Activated CD8-positive, alpha-beta T cell treated with anti-CD3 and anti-CD28 coated beads for 36 hours (primary cell): ENCODE measurements around the gene MLYCD. TPM values are rescaled to one million over a fixed set of nuclear protein-coding genes. Genes with fewer than 3 reads are reported as not detected.

Experiments used
- ATAC-seq: fragments of 200-7000 bp; cut with Tn5 transposase; one replicate; pipeline ENCODE4 v1.10.0; 2021; ENCODE audit warnings: mild to moderate bottlenecking, moderate library complexity
- CTCF ChIA-PET: fragments of 350-600 bp; sonication (Branson Sonifier 250); formaldehyde crosslinking; loops from one replicate; lab custom pipeline; 2021; ENCODE audit warnings: antibody characterized with exemption; lab: Charles Lee
- POLR2A ChIA-PET: fragments of 350-600 bp; sonication (Branson Sonifier 250); formaldehyde crosslinking; loops from one replicate; lab custom pipeline; 2021; ENCODE audit warnings: antibody characterized with exemption; lab: Charles Lee
- DNase-seq: peaks from one replicate; pipeline ENCODE4 v3.0.0-alpha.2; 2020
- H3K27ac Mint-ChIP-seq: one replicate; pipeline ENCODE4 v1.8.0; 2021; ENCODE audit warnings: mild to moderate bottlenecking, mixed read lengths
- H3K27me3 Mint-ChIP-seq: one replicate; pipeline ENCODE4 v1.8.0; 2021; ENCODE audit warnings: mixed read lengths
- H3K36me3 Mint-ChIP-seq: one replicate; pipeline ENCODE4 v1.8.0; 2021; ENCODE audit warnings: low read depth, mixed read lengths
- H3K4me1 Mint-ChIP-seq: one replicate; pipeline ENCODE4 v1.8.0; 2021; ENCODE audit warnings: low read depth, mixed read lengths
- H3K4me3 Mint-ChIP-seq: one replicate; pipeline ENCODE4 v1.8.0; 2021; ENCODE audit warnings: mild to moderate bottlenecking, moderate library complexity, mixed read lengths
- H3K9me3 Mint-ChIP-seq: one replicate; pipeline ENCODE4 v1.8.0; 2021; ENCODE audit warnings: mixed read lengths
- CTCF ChIP-seq: fragments of 200-600 bp; IDR thresholded peaks from one replicate; pipeline ENCODE4 v1.8.0; 2022; ENCODE audit warnings: antibody characterized with exemption, mild to moderate bottlenecking
- intact Hi-C: fragments of 100-400 bp; cut with micrococcal nuclease; formaldehyde crosslinking; loops from one replicate; pipeline ENCODE4 v1.10.0; 2022
- total RNA-seq, 2 experiments: library from RNA; stranded (reverse); gene quantifications; one replicate each; pipeline ENCODE4 v1.2.3, GENCODE V29; 2021

Gene MLYCD
- total RNA-seq, 2 experiments from 2014 or later = 3.5 to 3.7 TPM

DNA sequence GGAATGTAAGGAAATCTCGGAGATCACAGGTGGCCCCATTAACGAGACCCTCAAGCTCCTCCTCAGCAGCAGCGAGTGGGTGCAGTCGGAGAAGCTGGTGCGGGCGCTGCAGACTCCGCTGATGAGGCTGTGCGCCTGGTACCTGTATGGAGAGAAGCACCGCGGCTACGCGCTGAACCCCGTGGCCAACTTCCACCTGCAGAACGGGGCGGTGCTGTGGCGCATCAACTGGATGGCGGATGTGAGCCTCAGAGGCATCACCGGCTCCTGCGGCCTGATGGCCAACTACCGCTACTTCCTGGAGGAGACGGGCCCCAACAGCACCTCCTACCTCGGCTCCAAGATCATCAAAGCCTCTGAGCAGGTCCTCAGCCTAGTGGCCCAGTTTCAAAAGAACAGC lies 16.2 kb downstream of the MLYCD start:
- no peaks in the 10 kb centered on the region for H3K4me1 Mint-ChIP-seq

DNA sequence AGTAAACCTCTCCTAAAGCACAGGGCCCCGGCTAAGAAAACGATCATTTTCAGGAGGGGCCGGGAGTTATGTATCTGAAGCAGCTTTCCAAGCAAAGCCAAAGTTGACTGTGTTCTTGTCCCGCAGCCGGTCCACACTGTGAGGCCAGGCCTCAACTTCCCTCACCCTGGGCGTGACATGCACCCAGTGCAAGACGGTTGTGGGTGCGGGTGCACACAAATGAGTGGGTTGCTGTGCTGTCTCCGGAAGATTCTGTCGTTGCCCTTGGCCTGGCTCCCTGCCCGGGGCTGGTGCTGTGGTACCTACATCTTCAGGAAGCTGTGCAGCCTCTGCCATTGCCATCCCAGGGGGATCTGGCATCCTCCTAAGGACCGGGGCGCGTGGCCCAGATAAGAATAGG lies 16.6 kb downstream of the MLYCD start:
- ATAC-seq = no peak
- no peak for DNase-seq
- Mint-ChIP-seq H3K27me3 (no peaks in the 10 kb centered on the region), H3K36me3 (peaks cover 39% of the 10 kb centered on the region), H3K27ac (no peak overlapping the region), H3K9me3 (no peaks in the 10 kb centered on the region), H3K4me3 (no peak overlapping the region), H3K4me1 (no peaks in the 10 kb centered on the region)
- ChIA-PET POLR2A (no interaction called here), CTCF (no interaction called here)
- no peak for TF ChIP-seq CTCF
- intact Hi-C loops = no loop called here

More for the DNA sequence above, 16.2 kb downstream of the MLYCD start:
- CTCF ChIA-PET = no interaction called here
- no peaks in the 10 kb centered on the region for H3K9me3 Mint-ChIP-seq
- DNase-seq (no peak), ATAC-seq (no peak)
- no peak for TF ChIP-seq CTCF
- H3K36me3 Mint-ChIP-seq = peaks cover 37% of the 10 kb centered on the region
- intact Hi-C loops = no loop called here
- H3K4me3 Mint-ChIP-seq = no peak overlapping the region
- H3K27ac Mint-ChIP-seq = no peak overlapping the region
- H3K27me3 Mint-ChIP-seq = no peaks in the 10 kb centered on the region
- POLR2A ChIA-PET = no interaction called here

DNA sequence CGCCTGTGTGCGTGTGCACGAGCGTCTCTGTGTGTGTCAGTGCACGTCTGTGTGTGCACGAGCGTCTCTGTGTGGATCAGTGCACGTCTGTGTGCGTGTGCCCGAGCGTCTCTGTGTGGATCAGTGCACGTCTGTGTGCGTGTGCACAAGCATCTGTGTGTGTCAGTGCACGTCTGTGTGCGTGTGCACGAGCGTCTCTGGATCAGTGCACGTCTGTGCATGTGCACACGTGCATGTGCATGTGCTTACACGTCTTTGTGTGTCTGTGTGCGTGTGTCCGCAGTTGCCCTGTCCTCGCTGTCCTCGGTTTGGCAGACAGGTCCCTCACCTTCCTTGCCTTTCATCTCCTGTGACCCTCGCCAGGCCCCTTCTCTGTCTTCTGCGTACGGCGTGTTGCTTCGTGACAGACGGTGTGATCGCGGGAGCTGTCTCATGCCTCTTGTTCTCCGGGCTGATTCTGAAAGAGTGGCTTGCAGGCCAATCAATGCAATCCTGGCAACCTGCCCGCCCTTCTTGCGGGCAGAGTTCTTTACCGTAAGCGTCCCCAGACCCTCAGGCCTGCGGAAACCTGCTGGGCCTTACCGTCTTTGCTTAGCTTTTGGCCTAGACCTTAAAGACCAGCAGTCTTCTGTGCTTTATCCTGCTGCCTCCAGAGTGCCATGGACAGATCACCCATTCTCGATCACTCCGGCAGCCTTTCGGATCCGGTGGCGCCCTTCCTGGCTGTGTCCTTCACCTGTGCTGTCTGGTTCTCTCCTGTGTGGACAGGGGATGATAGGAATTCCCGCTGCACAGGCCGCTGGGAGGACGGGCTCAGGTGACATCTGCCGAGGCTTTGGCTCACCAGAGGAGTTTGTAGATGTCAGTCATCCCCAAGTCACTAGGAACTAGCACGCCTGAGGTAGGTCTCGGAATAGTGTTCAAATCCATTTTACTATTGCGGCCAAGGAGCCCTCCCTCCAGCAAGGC lies 18.5 kb downstream of the MLYCD start:
- Mint-ChIP-seq H3K36me3 (peaks cover 35% of the 10 kb centered on the region), H3K4me1 (no peaks in the 10 kb centered on the region), H3K9me3 (no peaks in the 10 kb centered on the region), H3K27me3 (no peaks in the 10 kb centered on the region), H3K4me3 (no peak overlapping the region), H3K27ac (no peak overlapping the region)
- ChIA-PET POLR2A (no interaction called here), CTCF (no interaction called here)
- no peak for TF ChIP-seq CTCF
- DNase-seq (no peak), ATAC-seq (no peak)
- intact Hi-C loops = no loop called here

DNA sequence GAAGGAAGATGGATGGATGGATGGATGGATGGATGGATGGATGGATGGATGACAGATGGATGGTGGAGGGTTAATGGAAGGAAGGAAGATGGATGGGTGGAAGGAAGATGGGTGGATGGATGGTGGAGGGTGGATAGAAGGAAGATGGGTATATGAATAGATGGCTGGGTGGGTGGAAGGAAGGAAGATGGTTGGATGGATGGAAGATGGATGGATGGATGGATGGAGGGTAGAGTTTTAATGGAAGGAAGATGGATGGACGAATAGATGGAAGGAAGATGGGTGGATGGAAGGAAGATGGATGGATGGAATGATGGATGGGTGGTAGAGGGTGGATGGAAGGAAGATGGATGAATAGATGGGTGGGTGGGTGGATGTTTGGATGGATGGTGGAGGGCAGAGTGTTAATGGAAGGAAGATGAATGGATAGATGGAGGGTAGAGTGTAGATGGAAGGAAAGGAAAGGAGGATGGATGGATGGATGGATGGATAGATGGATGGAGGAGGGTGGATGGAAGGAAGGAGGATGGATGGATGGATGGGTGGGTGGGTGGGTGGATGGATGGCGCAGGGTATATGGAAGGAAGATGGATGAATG lies 22.1 kb downstream of the MLYCD start:
- Mint-ChIP-seq H3K4me1 (no peaks in the 10 kb centered on the region), H3K4me3 (no peak overlapping the region), H3K27me3 (no peaks in the 10 kb centered on the region), H3K9me3 (no peaks in the 10 kb centered on the region), H3K27ac (no peak overlapping the region), H3K36me3 (peaks cover 25% of the 10 kb centered on the region)
- DNase-seq (no peak), ATAC-seq (no peak)
- CTCF ChIA-PET = no interaction called here
- POLR2A ChIA-PET = interaction anchor here (1.2 kb wide), 1 partner anchor 8 kb away, joined by 3 read pairs; no protein-coding TSS in a partner anchor
- no peak for TF ChIP-seq CTCF
- intact Hi-C loops = no loop called here
